ENCODE measurements around the gene ZNFX1.

GRCh38 chr20:49276961-49277785, 684 bp downstream of the ZNFX1 start:
- TF ChIP-seq, protein P1, sequence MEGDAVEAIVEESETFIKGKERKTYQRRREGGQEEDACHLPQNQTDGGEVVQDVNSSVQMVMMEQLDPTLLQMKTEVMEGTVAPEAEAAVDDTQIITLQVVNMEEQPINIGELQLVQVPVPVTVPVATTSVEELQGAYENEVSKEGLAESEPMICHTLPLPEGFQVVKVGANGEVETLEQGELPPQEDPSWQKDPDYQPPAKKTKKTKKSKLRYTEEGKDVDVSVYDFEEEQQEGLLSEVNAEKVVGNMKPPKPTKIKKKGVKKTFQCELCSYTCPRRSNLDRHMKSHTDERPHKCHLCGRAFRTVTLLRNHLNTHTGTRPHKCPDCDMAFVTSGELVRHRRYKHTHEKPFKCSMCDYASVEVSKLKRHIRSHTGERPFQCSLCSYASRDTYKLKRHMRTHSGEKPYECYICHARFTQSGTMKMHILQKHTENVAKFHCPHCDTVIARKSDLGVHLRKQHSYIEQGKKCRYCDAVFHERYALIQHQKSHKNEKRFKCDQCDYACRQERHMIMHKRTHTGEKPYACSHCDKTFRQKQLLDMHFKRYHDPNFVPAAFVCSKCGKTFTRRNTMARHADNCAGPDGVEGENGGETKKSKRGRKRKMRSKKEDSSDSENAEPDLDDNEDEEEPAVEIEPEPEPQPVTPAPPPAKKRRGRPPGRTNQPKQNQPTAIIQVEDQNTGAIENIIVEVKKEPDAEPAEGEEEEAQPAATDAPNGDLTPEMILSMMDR (IDR thresholded peaks at IDR 0.05 in 4 of 5, conservative IDR thresholded peaks at IDR 0.05 in 1 of 5) = no peak
- no peak for TF ChIP-seq POLR2A (IDR thresholded peaks at IDR 0.05)

Measured in gastrocnemius medialis (tissue), 4 donors.